HG03378 (cell line): ENCODE data around the gene HIBADH.

Experiments used
- ATAC-seq: cut with Tn5 transposase; IDR thresholded peaks from one replicate; pipeline ENCODE4 v1.9.1; 2021; ENCODE audit warnings: mild to moderate bottlenecking, moderate library complexity; ENCODE audit not compliant: unreplicated experiment

Gene HIBADH

DNA sequence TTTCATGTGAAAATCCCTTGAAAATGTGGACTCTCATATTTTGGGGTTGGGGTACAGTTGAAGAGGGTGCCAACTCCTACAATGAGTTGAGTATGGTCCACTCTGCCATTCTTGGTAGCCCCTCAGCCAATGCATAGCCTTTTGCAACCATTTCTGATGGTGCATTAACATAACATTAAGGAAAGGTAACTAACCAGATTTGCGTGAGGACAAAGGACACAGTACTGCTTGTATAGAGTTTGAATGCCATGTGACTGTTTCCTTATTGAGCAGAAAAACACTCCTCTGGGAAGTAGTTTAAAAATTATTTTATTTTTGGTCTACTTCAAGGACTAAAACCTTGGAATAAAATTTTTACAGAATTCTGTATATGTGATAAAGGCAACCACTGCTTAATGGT lies 107.9 kb downstream of the HIBADH start:
- ATAC-seq: no peak

DNA sequence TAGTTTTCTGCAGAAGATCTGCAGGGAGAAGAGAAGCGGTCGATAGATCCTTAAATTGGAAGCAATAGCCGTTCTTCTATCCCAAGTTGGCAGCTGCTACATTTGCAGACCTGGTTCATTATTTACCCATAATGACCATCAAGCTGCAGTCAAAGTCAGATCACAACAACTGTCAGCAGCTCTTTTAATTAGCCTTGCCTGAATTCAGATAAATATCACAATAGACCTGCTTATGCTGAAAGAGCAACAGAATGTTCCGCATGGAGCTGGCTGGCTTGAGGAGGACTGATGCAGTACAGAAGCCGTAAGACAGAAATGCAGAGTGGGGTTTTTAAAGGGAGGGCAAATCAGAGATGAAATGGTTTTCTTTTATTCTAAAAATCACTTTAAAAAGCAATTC lies 109.4 kb downstream of the HIBADH start:
- ATAC-seq: no peak

DNA sequence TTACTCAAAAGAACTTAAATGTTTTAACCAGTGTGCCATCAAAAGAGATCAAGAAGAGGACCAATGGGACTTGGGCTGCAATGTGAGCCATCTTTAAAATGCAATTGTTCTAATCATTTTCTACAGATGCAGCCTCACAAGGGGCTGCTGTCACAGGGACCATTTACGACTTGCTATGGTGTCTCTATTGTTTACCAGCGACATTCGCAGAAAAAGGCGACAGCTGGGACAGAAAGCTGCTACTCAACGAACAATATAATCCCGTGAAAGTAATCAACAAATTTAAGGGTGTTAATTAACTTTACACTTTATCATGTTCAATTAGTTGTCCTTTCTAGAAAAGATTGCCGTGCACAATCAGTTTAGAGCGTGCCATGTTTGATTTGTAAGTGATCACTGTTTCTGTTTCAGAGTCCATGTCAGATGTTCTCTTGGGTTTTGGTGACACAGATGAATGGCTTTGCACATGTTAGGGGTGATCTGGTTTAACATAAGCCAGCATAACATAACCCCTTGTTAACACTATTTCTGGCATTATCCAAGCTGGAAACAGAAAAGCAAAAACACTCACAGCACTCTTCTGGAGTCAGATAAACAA lies 110.8 kb downstream of the HIBADH start:
- no peak for ATAC-seq

DNA sequence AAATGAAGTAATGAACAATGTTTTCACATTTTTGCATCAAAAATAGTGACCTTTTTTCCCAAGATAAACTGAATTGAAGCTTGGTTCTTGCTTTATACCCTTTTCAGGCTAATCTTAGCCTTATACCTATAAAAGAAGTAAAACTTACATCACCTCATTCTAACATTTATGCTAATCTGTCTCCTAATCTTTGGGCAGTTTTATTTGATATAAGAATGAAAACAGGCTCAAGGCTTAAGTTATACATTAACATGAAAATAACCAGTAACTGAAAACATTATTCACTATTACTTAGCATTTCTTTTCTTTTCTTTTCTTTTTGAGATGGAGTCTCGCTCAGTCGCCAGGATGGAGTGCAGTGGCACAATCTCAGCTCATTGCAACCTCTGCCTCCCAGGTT lies 113.1 kb downstream of the HIBADH start:
- no peak for ATAC-seq

DNA sequence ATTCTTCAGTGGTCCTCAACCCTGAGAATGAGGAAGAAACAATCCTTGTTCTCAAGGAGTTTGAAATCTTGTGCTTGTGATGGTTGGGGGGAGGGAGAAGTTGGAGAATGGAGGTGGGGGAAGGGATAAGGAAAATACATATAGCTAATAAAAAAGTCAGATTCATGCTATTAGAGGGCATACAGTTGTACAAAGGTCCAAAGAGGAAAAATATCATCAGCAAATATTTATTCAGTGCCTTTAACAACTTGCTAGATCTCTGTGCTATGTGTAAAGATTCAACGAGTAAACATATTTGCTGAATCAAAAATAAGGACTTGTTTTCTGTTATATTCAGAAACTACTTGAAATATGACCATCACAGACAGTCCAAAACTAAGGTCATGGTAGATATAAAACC lies 114.4 kb downstream of the HIBADH start:
- no peak for ATAC-seq

DNA sequence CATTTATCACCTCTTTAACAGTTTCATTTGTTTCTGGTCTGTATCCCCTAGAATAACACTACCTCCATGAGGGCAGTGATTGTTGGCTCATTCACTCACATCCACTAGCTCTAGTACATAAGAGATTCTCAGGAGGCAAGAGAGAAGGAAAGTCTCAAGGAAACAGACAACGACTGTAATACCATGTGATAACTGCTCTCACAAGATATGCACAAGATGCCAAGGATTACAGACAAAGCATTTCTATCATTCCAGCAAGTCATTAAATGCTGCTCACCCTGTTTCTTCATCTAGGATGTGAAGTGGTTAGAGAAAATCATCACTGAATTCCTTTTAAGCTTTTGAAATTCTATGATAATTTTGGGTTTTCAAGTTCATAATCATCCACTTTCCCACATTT lies 115.3 kb downstream of the HIBADH start:
- no peak for ATAC-seq

DNA sequence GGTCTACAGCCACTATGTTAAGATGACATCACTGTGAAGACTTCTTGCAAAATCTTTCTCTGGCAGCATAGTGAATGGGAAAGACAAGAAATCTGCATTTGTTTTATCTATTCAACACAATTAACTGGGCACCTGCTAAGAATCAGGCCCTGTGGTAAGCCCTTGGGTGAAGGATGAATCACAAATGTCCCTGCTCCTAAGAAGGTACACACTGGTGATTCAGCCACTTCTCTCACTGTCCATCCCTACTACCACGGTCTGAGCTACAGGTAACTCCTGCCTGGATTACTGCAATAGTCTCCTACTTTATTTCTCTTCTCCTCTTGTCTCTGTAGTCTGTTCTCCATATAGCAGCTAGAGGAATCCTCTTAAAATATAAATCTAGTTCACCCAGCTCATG lies 116.1 kb downstream of the HIBADH start:
- no peak for ATAC-seq

DNA sequence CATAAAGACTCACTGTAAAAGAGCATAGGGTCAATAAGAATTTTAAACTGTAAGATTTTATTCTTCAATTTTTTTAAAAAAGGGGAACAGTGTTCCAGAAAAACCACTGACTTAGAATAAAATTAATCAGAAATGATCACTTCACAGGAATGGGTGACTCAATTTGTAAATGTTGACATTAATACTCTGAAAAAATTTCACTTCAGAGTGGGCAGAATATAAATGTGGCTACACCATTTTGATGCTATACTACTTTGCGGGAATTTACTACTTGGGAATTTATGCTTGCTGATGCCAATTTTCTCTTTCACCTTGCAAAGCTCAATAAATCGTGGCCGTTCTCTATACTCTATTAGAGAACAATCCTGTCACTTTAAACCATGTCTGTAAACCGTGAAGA lies 126.9 kb downstream of the HIBADH start:
- no peak for ATAC-seq

DNA sequence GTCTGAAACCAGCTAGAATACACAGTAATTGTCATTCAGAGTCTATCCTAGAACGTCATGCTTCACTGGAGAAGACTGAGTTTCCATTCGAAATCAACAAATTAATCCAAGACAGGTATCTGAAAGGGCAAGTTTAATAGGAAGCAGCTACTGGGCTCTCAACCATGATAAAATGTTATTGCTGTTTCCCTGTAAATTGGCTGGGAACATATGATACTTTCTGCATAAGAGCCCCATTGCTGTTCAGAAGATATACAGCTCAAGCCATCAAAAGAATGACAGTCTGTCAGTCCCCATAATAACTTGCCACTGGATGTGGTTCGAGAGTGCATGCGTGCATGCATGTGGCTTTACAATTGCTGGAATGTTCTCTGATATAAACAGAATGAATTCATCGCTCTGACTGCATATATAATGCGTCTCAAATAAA lies 129.0 kb downstream of the HIBADH start:
- ATAC-seq: no peak

DNA sequence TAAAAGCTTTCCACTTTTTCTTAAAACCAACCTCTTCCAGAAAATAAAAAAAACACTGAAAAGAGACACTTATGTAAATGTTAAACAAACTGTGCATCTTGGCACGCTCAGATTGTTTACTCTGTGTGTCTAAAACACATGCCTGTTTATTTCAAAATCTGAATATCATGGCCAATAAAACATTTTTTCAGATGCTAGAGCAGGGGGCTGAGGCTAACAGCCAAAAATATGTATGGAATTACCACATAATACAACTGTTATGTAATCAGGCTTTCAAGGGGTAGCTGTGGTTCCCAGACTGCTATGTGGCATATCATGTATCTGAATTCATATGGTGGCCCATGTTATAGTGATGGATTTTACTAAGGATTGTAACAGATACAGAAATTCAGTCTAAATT lies 130.4 kb downstream of the HIBADH start:
- no peak for ATAC-seq

DNA sequence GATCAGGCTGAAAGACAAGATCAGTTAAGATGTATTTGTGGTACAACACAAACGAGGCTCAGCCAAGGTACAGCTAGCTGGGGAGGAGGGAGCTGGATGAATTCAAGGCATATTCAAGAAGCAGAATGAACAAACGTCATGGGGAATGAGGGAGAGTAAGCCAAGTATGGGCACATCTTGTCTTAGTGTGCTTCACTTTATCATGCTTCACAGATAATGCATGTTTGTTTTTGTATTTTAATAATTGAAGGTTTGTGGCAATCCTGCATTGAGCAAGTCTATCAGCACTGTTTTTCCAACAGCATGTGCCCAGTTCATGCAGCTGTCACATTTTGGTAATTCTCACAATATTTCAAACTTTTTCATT lies 135.4 kb downstream of the HIBADH start:
- no peak for ATAC-seq

DNA sequence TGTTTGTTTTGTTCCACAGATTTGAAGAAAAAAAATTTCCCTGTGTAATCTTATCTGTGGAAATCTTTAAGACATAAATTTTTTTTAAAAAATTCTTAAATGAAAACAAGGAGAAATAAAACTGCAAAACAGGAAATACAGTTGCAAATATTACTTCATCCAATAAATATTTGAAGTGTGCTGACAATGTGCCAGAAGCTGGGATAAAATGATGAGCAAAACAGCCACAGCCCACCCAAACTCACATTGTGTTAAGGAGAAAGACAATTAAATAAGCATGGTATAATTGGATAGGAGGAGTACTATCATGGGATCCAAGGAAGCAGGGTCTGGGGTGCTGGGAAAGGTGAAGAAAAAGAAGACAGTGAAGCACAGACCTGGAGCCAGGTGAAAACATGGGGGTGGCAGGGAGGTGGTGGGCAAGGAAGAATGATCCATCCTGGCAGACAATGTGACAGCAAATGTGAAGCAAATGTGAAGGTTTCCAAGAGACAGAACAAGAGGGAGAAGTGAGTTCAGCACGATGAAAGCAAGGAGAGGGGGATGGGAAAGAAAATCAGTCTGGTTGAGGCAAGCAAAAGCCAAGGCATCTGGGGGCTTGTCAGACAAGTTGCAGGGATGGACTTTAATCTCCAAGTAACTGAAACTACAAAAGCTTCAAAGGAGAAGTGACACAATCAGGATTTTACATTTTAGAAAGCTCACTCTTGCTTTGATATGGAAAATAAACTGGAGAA lies 135.9 kb downstream of the HIBADH start:
- ATAC-seq: no peak

DNA sequence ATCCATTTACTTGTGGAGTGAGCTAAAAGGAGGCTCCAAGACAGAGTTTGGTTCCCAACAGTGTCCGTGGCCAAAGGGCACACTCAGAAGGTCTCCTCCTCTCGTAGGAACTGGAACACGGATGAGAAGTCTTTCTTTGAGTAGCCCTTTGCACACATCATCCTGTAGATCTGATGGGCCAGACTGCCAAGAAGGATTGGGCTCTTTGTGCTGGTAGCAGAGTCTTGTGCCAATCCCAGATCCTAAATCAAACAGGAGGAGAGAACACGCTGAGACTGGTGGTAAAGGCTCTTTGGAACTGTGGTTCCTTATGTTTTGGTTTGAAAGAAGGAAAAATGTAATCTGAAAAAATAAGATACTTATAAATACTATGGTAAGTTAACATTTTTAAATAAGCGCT lies 136.6 kb downstream of the HIBADH start:
- ATAC-seq: no peak

DNA sequence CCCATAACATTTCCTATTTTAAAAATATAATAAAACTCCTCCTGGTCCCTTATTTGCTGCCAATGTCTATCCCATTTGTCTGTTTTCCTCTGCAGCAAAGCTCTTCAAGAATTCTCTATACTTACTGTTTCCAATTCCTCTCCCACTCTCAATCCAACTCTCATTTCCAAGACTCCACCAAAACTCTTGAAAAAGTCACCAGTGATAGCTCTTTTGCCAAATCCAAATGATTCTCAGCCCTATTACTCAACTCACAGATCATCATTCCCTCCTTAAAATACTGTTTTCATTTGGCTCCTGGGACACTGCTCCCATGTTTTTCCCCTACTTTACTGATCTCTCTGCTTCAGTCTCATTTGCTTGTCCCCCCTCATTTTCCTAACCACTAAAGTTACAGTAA lies 139.4 kb downstream of the HIBADH start:
- ATAC-seq: no peak

DNA sequence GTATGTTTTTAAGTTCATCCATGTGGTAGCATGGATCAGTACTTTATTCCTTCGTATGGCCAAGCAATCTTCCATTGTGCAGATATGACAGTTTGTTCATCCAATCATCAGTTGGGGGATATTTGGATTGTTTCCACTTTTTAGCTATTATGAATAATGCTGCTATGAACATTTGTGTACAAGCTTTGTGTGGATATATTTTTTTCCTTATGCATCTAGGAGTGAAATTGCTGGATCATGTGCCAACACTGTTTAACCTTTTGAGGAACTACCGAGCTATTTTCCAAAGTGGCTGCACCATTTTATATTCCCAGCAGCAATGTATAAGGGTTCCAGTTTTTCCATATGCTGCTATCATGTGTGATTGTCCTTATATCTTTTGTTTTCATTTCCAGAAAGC lies 140.1 kb downstream of the HIBADH start:
- no peak for ATAC-seq

DNA sequence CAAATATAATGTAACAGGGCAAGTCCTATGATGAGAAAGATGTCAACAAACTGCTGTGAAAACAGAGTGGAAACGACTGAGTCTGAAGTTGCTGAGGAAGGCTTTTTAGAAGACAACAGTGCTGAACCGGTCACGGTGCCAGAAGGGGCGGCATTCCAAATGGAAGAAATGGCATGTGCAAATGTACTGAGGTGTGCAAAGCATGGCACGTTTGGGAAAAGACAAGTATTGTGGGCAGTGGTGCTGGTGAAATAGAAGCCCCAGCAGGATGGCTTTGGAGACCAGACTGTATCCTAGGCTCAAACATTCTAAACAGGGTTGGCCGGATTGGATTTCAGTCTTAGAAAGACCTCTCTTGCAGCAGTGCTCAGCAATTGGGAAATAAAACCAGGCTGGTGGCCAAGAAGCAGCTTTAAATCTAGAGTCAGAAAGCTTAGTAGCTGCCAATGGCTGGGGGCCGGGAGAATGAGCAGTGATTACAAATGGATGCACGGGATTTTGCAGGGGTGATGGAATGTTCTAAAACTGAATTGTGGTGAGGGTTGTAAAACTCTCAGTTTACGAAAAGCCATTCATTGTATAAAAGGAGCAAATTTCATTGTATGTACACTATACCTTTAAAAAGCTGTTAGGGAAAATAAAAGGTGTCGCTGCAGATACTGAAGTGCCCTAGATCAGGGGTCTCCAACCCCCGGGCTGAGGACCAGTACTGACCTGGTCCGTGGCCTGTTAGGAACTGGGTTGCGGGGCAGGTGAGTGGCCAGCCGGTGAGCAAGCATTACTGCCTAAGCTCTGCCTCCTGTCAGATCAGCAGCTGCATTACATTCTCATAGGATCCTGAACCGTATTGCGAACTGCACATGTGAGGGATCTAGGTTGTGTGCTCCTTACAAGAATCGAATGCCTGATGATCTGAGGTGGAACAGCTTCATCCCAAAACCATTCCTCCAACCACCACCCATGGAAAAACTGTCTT lies 141.6 kb downstream of the HIBADH start:
- ATAC-seq: no peak

DNA sequence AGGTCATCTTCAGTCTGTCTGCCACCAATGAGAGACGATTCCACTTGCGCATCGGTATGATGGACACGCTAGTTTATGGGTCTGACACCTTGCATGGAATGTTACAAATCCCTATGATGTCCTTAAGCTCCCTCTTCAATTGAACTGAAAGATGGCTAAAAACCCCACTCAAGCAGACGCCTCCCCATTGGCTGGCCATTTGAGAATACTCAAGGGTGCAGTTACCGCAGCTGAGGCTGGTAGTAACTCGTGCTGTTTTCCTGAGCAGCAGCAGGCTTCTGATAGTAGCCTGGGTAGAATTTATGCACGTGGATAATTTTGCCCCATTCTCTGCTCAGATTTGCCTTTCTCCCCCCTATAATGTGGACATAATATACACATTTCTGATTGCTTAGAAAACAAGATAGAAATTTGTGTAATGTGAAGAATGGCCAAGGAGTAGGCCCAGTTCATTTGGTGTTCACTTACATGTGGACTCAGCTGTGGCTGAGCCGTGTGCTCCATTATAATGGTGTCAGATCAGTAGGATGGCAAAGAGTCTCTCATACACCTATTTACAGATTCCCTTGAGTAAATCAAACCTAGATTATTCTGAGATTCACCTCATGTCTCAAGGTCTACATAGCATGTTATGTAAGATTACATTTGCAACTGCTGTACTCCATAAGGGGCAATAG lies 142.8 kb downstream of the HIBADH start:
- ATAC-seq: no peak

DNA sequence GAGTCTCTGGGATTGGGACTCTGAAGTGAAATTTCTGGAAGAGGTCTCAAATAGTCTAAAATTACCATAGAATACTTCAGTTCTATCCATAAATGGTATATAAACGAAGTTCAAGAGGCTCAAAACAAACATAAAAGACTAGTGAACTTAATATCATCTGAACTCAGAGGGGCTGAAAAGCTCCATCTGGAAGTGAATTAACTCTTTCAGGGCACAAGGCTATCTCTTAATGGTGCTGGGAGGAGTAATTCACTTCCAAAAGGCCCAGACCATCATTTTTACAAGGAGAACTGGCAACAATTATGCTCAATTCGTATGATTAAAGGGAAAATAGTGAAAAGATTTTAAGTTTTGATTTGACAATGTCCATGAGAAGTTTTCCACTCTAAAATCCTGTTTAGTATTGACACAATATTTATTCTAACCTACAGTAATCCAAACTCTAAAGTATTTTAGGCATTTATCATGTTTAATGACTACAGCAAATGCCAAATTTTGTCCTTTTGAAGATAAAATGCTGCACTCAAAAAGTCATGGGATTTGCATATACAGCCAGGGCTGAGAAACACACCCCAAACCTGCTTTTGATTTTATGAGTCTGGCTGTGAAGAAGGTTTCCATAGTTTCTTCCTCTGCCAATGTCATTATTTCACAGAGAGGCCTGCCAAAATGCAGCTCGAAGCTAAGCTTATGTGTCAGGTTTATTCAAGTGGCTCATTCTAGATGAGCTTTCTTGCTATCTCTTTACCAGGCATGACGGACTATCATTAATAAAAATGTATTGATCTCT lies 143.9 kb downstream of the HIBADH start:
- ATAC-seq: no peak

DNA sequence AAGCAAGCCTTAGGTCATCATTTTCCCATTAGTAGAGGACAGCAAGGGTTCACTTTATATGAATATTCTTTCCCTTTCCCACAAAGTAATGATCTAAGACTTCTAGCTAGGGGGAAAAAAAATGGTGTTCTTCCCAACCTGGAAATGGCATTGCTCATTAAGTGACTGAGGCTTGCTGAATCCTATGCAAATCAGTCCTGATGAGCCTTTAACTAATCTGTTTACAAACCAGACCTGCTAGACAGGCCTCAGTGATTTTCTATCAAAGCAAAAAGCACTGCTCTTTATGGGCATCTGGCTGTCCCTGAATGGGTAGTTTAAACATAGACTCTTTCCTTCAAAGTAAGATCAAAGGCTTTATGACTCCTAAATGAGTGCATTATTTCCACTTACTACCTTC lies 146.3 kb downstream of the HIBADH start:
- no peak for ATAC-seq

DNA sequence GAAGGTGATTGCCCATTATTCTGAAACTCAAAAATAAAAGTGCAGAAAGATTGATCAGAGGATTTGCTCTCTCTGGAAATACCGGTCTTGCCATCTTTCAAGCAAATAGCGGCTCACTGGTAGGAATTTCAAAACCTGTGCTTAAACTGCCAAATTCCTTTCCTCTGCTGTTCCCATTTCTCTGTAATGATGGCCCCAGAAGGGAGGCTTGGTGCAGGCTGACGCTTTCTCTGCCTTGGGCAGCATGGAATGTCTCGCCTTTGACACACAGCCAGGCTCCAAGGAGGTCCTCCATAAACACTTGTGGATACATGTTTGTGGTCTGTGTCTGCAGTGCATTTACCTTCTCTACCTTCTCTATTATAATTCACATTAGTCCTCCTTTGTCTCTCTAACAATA lies 146.8 kb downstream of the HIBADH start:
- no peak for ATAC-seq
